IMR-90 (cell line): Measurements from ENCODE around the gene ARVCF. TPM values are rescaled to one million over a fixed set of nuclear protein-coding genes. Genes with fewer than 3 reads are reported as not detected.
A peak's percentile ranks its signal among the peaks of the same experiment; 100 is the strongest.

Experiments used
- ATAC-seq: fragments of 200-7000 bp; cut with Tn5 transposase; 2 replicates; pipeline ENCODE4 v1.9.1; 2020; ENCODE audit warnings: low read depth, mild to moderate bottlenecking, moderate library complexity
- BruUV-seq: library from RNA; stranded (reverse); fragments of 400-500 nt; replicated peaks from 2 replicates; lab custom pipeline; 2021; lab: Mats Ljungman, UMichigan
- CTCF ChIA-PET: fragments of 300-600 bp; formaldehyde crosslinking; extraction: SDS; loops from one replicate; lab custom pipeline; 2021; ENCODE audit warnings: antibody characterized with exemption; lab: Yijun Ruan, JAX
- POLR2A ChIA-PET: fragments of 300-600 bp; sonication (Branson Sonifier 250); formaldehyde crosslinking; loops from one replicate; lab custom pipeline; 2022; ENCODE audit warnings: antibody characterized with exemption; ENCODE audit not compliant: unreplicated experiment; lab: Charles Lee
- DNase-seq: peaks from one replicate; pipeline ENCODE4 v3.0.0; 2013
- H2AFZ ChIP-seq: replicated peaks from 2 replicates; pipeline ENCODE3; 2013; ENCODE audit warnings: low read length, mild to moderate bottlenecking; ENCODE audit not compliant: poor library complexity
- H2AK5ac ChIP-seq: 2 replicates; pipeline ENCODE4 v1.6.1; 2013; ENCODE audit warnings: low read depth, low read length, inconsistent platforms
- H2AK9ac ChIP-seq: replicated peaks from 2 replicates; pipeline ENCODE3; 2013; ENCODE audit warnings: mild to moderate bottlenecking, low read depth, low read length, moderate library complexity; ENCODE audit not compliant: poor library complexity
- H2BK120ac ChIP-seq: 2 replicates; pipeline ENCODE4 v1.6.1; 2013; ENCODE audit warnings: low read depth, low read length, inconsistent platforms
- H2BK15ac ChIP-seq: 3 replicates; pipeline ENCODE4 v1.6.1; 2013; ENCODE audit warnings: low read depth, low read length, inconsistent platforms
- H2BK20ac ChIP-seq: 2 replicates; pipeline ENCODE4 v1.6.1; 2013; ENCODE audit warnings: low read depth, mild to moderate bottlenecking, inconsistent platforms, low read length, moderate library complexity
- H2BK5ac ChIP-seq: 2 replicates; pipeline ENCODE4 v1.6.1; 2013; ENCODE audit warnings: mild to moderate bottlenecking, low read depth, low read length, inconsistent platforms; ENCODE audit not compliant: poor library complexity, severe bottlenecking
- H3K14ac ChIP-seq: replicated peaks from 2 replicates; pipeline ENCODE4 v1.6.1; 2013; ENCODE audit warnings: low read depth, low read length, inconsistent platforms
- H3K18ac ChIP-seq: 2 replicates; pipeline ENCODE4 v1.6.1; 2013; ENCODE audit warnings: low read depth, low read length, control low read depth
- H3K23ac ChIP-seq: 2 replicates; pipeline ENCODE4 v1.6.1; 2013; ENCODE audit warnings: low read depth, low read length, inconsistent platforms
- H3K27ac ChIP-seq: 2 replicates; pipeline ENCODE4 v1.5.1; 2013; ENCODE audit warnings: mild to moderate bottlenecking, control low read depth, low read length; ENCODE audit not compliant: insufficient read depth
- H3K27me3 ChIP-seq: 2 replicates; pipeline ENCODE4 v1.6.1; 2013; ENCODE audit warnings: low read length; ENCODE audit not compliant: control insufficient read depth, insufficient read depth
- H3K36me3 ChIP-seq: 2 replicates; pipeline ENCODE4 v1.6.1; 2013; ENCODE audit warnings: low read length, mixed read lengths; ENCODE audit not compliant: control insufficient read depth, insufficient read depth
- H3K4ac ChIP-seq: 2 replicates; pipeline ENCODE4 v1.6.1; 2013; ENCODE audit warnings: low read depth, low read length, inconsistent platforms
- H3K4me1 ChIP-seq: 2 replicates; pipeline ENCODE4 v1.6.1; 2013; ENCODE audit warnings: low read length, mixed read lengths; ENCODE audit not compliant: control insufficient read depth, insufficient read depth
- H3K4me2 ChIP-seq: 2 replicates; pipeline ENCODE4 v1.6.1; 2013; ENCODE audit warnings: low read depth, mild to moderate bottlenecking, control low read depth, low read length, moderate library complexity
- H3K4me3 ChIP-seq: 2 replicates; pipeline ENCODE4 v1.5.1; 2013; ENCODE audit warnings: low read depth, mild to moderate bottlenecking, control low read depth, low read length, moderate library complexity; ENCODE audit not compliant: insufficient read depth
- H3K56ac ChIP-seq: 2 replicates; pipeline ENCODE4 v1.6.1; 2013; ENCODE audit warnings: low read length, inconsistent platforms; ENCODE audit not compliant: insufficient read depth; ENCODE audit errors: extremely low read depth
- H3K79me1 ChIP-seq, 2 experiments: 2 replicates each; pipeline ENCODE4 v1.6.1; 2013; ENCODE audit warnings: low read length in 2 of 2, inconsistent platforms in 1 of 2, low read depth in 1 of 2
- H3K9ac ChIP-seq: 2 replicates; pipeline ENCODE4 v1.6.1; 2013; ENCODE audit warnings: low read depth, low read length, control low read depth
- H3K9me1 ChIP-seq: 2 replicates; pipeline ENCODE4 v1.6.1; 2013; ENCODE audit warnings: low read length, inconsistent platforms; ENCODE audit not compliant: insufficient read depth
- H3K9me3 ChIP-seq: 2 replicates; pipeline ENCODE4 v1.6.1; 2013; ENCODE audit warnings: low read length; ENCODE audit not compliant: control insufficient read depth, insufficient read depth
- H4K20me1 ChIP-seq: 2 replicates; pipeline ENCODE4 v1.6.1; 2013; ENCODE audit warnings: low read length, inconsistent platforms; ENCODE audit not compliant: insufficient read depth
- H4K5ac ChIP-seq: 2 replicates; pipeline ENCODE4 v1.6.1; 2013; ENCODE audit warnings: mild to moderate bottlenecking, low read depth, low read length, control low read depth
- H4K8ac ChIP-seq, 2 experiments: 2 replicates each; pipeline ENCODE4 v1.6.1; 2013; ENCODE audit warnings: low read depth in 2 of 2, low read length in 2 of 2, control low read depth in 1 of 2, inconsistent platforms in 1 of 2
- H4K91ac ChIP-seq: 2 replicates; pipeline ENCODE4 v1.6.1; 2013; ENCODE audit warnings: low read depth, low read length, inconsistent platforms; ENCODE audit not compliant: insufficient read depth
- CHD1 ChIP-seq: IDR thresholded peaks from 2 replicates; pipeline ENCODE4 v1.6.1; 2012; ENCODE audit warnings: low read depth, low read length, improper control_type of control experiment
- MXI1 ChIP-seq: IDR thresholded peaks from 2 replicates; pipeline ENCODE4 v1.6.1; 2012; ENCODE audit warnings: low read depth, mild to moderate bottlenecking, low read length, moderate library complexity, borderline replicate concordance
- WGBS, 2 experiments: methylation state at CpG; one replicate each; pipeline versions ENCODE4 v1.1.5 to v1.1.7; 2013; ENCODE audit warnings: missing lambda C conversion rate in 2 of 2; ENCODE audit not compliant: insufficient read length in 1 of 2; ENCODE audit errors: extremely low coverage in 2 of 2; 5-methylcytosine and 5-hydroxymethylcytosine counted together
- dilution Hi-C: fragments of 300-500 bp; cut with HindIII; formaldehyde crosslinking; loops from one replicate; pipeline ENCODE4 v1.14.3; 2018; ENCODE audit warnings: low sequenced_read_pairs; ENCODE audit not compliant: unreplicated experiment
- in situ Hi-C: fragments of 300-500 bp; cut with MboI; formaldehyde crosslinking; loops from 3 replicates; pipeline ENCODE4 v1.14.3; 2019; ENCODE audit warnings: low sequenced_read_pairs, inconsistent platforms, mixed read lengths
- intact Hi-C: fragments of 100-400 bp; cut with micrococcal nuclease; formaldehyde crosslinking; loops from 2 replicates; pipeline ENCODE4 v1.10.0; 2022
- polyA plus RNA-seq, 3 experiments: library from polyadenylated mRNA; depleted of rRNA; stranded (reverse); fragments of >200 nt; gene quantifications; 2 replicates each; pipeline ENCODE4 v1.2.3, GENCODE V29; 2012; ENCODE audit warnings: low replicate concordance in 1 of 3
- total RNA-seq: library from RNA; depleted of rRNA; stranded (reverse); fragments of >200 nt; gene quantifications from 2 replicates; pipeline ENCODE4 v1.2.3, GENCODE V29; 2012

ARVCF gene
- total and polyA plus RNA-seq, 2 of the 4 experiments (the other 2 are of a cell fraction) = 8.6 to 14.1 TPM

- no peak for TF ChIP-seq CHD1
Observed at GRCh38 chr22:19995611-19996339, 20.8 kb downstream of the ARVCF start (continued).

- Histone ChIP-seq H3K4me2 (no peak overlapping the region), H3K4me3 (no peak overlapping the region), H2AFZ (peak overlapping the region; percentile 61), H3K27me3 (peaks cover 2% of the 10 kb centered on the region; the same call in 1 of the 2 replicates), H3K27ac (peak overlapping the region; percentile 22; the same call in 1 of the 2 replicates), H3K9ac (no peak overlapping the region), H2BK5ac (no peak overlapping the region), H3K14ac (peak overlapping the region; percentile 76), H2BK20ac (peak overlapping the region; percentile 72; the same call in 1 of the 2 replicates), H3K4me1 (peaks cover 18% of the 10 kb centered on the region), H2BK15ac (peak overlapping the region; percentile 2; the same call in 2 of the 3 replicates), H3K4ac (peak overlapping the region; percentile 60), H2AK9ac (peak overlapping the region; percentile 42), H3K79me1 (no peaks in the 10 kb centered on the region), H3K56ac (no peak overlapping the region), H4K20me1 (no peaks in the 10 kb centered on the region), H4K8ac (no peak overlapping the region; a peak in 1 of 4 replicates), H3K9me3 (no peaks in the 10 kb centered on the region), H4K5ac (no peak overlapping the region), H3K36me3 (no peaks in the 10 kb centered on the region), H3K23ac (peak overlapping the region; percentile 75; the same call in 1 of the 2 replicates), H4K91ac (peak overlapping the region; percentile 66), H3K9me1 (0 out of 2 replicates have a peak, but pooled peaks cover 7% of the 10 kb centered on the region), H2AK5ac (peak overlapping the region; percentile 45; the same call in 1 of the 2 replicates), H2BK120ac (peak overlapping the region; percentile 32), H3K18ac (0 out of 2 replicates have a peak overlapping the region, but pooled peaks have one; percentile 15)
- intact Hi-C loops = no loop called here
- 87 to 100% methylated on average over 3 to 7 of the region's 12 CpGs for WGBS, 2 experiments
- in situ Hi-C loops = no loop called here
- BruUV-seq = no TSS peak
- no peak for TF ChIP-seq MXI1
- no peak for ATAC-seq
- CTCF ChIA-PET = no interaction called here
- POLR2A ChIA-PET = no interaction called here
- dilution Hi-C loops = no loop called here
- DNase-seq = peak; percentile 29
Observed at GRCh38 chr22:19994851-19995610, 21.6 kb downstream of the ARVCF start.
